Left lung (tissue), 14 donors: ENCODE measurements around the gene STRADB. TPM values are rescaled to one million over a fixed set of nuclear protein-coding genes. Genes with fewer than 3 reads are reported as not detected.

Experiments used
- ATAC-seq: fragments of 200-7000 bp; cut with Tn5 transposase; one replicate; pipeline ENCODE4 v1.9.1; 2020; ENCODE audit warnings: moderate library complexity
- DNase-seq, 4 donors: peaks; one replicate each; pipeline ENCODE4 v3.0.0-alpha.2; 2013 to 2020
- H3K27ac ChIP-seq, 2 donors: fragments of 200-600 bp; sonication (generic) in 1 of 2; one replicate each; pipeline versions ENCODE4 v1.5.0 to v1.8.0; 2020 to 2021
- H3K27me3 ChIP-seq, 2 donors: fragments of 200-600 bp; sonication (generic) in 1 of 2; one replicate each; pipeline versions ENCODE4 v1.5.0 to v1.8.0; 2020 to 2021
- H3K36me3 ChIP-seq, 2 donors: fragments of 200-600 bp; sonication (generic) in 1 of 2; one replicate each; pipeline versions ENCODE4 v1.5.0 to v1.8.0; 2020 to 2021
- H3K4me1 ChIP-seq, 2 donors: fragments of 200-600 bp; one replicate each; pipeline ENCODE4 v1.8.0; 2021
- H3K4me3 ChIP-seq, 2 donors: fragments of 200-600 bp; sonication (generic) in 1 of 2; one replicate each; pipeline versions ENCODE4 v1.5.0 to v1.8.0; 2020 to 2021; ENCODE audit warnings: mild to moderate bottlenecking in 1 of 2
- H3K9me3 ChIP-seq, 2 donors: fragments of 200-600 bp; sonication (generic) in 1 of 2; one replicate each; pipeline versions ENCODE4 v1.5.0 to v1.8.0; 2020 to 2021
- intact Hi-C, 2 donors: fragments of 100-400 bp; cut with DNase I; formaldehyde crosslinking; loops; one replicate each; pipeline versions ENCODE4 v1.11.2 to v1.14.2; 2022
- long read RNA-seq, 12 donors: library from polyadenylated mRNA in 2 of 12; unstranded in 2 of 12; transcript quantifications; one replicate each; pipeline ENCODE4 v2.0.0 and lab custom pipeline, GENCODE V29; 2019 to 2026
- polyA plus RNA-seq, 6 donors: library from polyadenylated mRNA; unstranded; fragments of 120-200 nt; gene quantifications; one replicate each; pipeline ENCODE4 v1.2.1, GENCODE V29; 2013; ENCODE audit not compliant: insufficient read length in 6 of 6
- total RNA-seq, 2 donors: library from RNA; stranded (reverse); fragmentation: NEBNext Ultra II Directional; extraction: Animal tissue kit (Norgen Biotek cat#: 25700); gene quantifications; one replicate each; pipeline ENCODE4 v1.2.1, GENCODE V29; 2021
- TF ChIP-seq, protein P1 (sequence below), 2 donors: fragments of 200-600 bp; sonication (generic) in 1 of 2; IDR thresholded peaks; one replicate each; pipeline versions ENCODE4 v1.5.0 to v1.8.0; 2021; ENCODE audit warnings: antibody characterized with exemption in 2 of 2
- donor health status: DM: no; HTN: yes; CAD: no.
- donor health status: DM: no; HTN: no; CAD: no.

Gene STRADB, protein sequence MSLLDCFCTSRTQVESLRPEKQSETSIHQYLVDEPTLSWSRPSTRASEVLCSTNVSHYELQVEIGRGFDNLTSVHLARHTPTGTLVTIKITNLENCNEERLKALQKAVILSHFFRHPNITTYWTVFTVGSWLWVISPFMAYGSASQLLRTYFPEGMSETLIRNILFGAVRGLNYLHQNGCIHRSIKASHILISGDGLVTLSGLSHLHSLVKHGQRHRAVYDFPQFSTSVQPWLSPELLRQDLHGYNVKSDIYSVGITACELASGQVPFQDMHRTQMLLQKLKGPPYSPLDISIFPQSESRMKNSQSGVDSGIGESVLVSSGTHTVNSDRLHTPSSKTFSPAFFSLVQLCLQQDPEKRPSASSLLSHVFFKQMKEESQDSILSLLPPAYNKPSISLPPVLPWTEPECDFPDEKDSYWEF
- total RNA-seq (10 to 100 TPM; 16.0 to 23.6 TPM), polyA plus RNA-seq (10 to 100 TPM; 42.3 to 54.9 (median 46.4) TPM)
- long read RNA-seq, donor 1, transcript STRADB-201 (12 exons, 2,293 nt), result major isoform, 10 of 11 reads
- long read RNA-seq, donor 1, partial matches to known transcripts, result 0 of 11 reads
- long read RNA-seq, donor 1, other reads (novel, unspliced or antisense), result 0 of 11 reads
- long read RNA-seq, donor 2, transcript STRADB-201 (12 exons, 2,293 nt), result major isoform, 6 of 32 reads
- long read RNA-seq, donor 2, partial matches to known transcripts, result 26 of 32 reads
- long read RNA-seq, donor 2, other reads (novel, unspliced or antisense), result 0 of 32 reads
- long read RNA-seq, donor 3, partial matches to known transcripts, result 0 of 4 reads
- long read RNA-seq, donor 3, other reads (novel, unspliced or antisense), result 0 of 4 reads
- long read RNA-seq, donor 4, transcript STRADB-201 (12 exons, 2,293 nt), result major isoform, 8 of 19 reads
- long read RNA-seq, donor 4, partial matches to known transcripts, result 2 of 19 reads
- long read RNA-seq, donor 4, other reads (novel, unspliced or antisense), result 9 of 19 reads
- long read RNA-seq, donor 5, partial matches to known transcripts, result 0 of 4 reads
- long read RNA-seq, donor 5, other reads (novel, unspliced or antisense), result 0 of 4 reads
- long read RNA-seq, donor 6, transcript STRADB-201 (12 exons, 2,293 nt), result major isoform, 10 of 18 reads
- long read RNA-seq, donor 6, partial matches to known transcripts, result 8 of 18 reads
- long read RNA-seq, donor 6, other reads (novel, unspliced or antisense), result 0 of 18 reads
- long read RNA-seq, donor 7, partial matches to known transcripts, result 0 of 2 reads
- long read RNA-seq, donor 7, other reads (novel, unspliced or antisense), result 0 of 2 reads
- long read RNA-seq, donor 8, partial matches to known transcripts, result 0 of 2 reads
- long read RNA-seq, donor 8, other reads (novel, unspliced or antisense), result 0 of 2 reads
- long read RNA-seq, donor 9, partial matches to known transcripts, result 0 of 1 reads
- long read RNA-seq, donor 9, other reads (novel, unspliced or antisense), result 0 of 1 reads
- long read RNA-seq, donor 10, partial matches to known transcripts, result 1 of 1 reads
- long read RNA-seq, donor 10, other reads (novel, unspliced or antisense), result 0 of 1 reads
- long read RNA-seq, donor 11, transcript STRADB-201 (12 exons, 2,293 nt), result major isoform, 15 of 15 reads
- long read RNA-seq, donor 11, partial matches to known transcripts, result 0 of 15 reads
- long read RNA-seq, donor 11, other reads (novel, unspliced or antisense), result 0 of 15 reads
- long read RNA-seq, donor 12, partial matches to known transcripts, result 21 of 23 reads
- long read RNA-seq, donor 12, other reads (novel, unspliced or antisense), result 0 of 23 reads

DNA sequence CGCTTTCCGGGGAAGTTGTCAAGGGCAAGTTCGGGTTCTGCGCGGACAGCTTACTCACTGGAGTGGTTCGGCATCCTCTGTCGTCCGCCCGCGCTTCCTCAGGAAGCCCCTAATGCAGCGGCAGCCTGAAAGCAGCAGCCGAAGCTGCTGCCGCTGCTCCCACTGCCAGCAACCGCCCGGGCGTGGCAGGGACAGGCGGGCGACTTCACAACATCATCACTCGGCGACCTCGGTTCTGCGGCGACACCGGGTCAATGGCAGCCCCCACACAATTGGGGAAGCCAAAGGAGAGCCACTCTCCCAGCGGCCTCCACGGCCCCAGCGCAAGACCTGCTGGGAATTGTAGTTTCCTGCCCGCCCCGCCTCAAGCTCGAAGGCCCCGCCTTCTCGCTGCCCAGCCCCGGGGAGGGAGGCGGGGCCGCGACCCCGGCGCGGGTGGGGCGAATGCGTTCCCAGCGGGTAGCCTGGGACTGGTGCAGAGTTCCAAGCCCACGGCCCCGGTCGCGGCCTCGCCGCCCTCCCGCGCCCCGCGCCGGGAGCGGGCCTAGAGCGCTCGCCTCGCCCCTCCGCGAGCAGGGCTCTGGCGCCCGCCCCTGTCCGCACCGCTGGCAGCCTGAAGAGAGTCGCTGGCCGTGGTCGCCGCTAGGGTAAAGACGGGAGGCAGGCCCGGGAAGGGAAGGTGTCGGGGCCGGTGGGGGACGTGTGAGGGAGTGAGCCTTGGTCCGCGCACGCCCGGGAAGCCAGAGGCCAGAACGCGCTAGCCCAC is at the start of gene STRADB, which contains the start of gene TRAK2:
Gene STRADB, plus strand, starts transcription at position 449 of the 766 bp plus-strand sequence. CDS start 3,101 bp downstream, outside the sequence.
Gene TRAK2, minus strand, starts transcription at position 167 of the 766 bp plus-strand sequence. CDS start 30,951 bp downstream, outside the sequence.
- peak within 1 kb of the TSS; percentile 90 to 91 for H3K4me3 ChIP-seq
- H3K4me1 ChIP-seq, result peaks cover 4 to 49% of the 10 kb centered on the region in 2 donors
- peak; percentile 94 to 98 (median 96) for DNase-seq
- peaks cover 0 to 5% of the 10 kb centered on the region in 2 donors for H3K27me3 ChIP-seq
- H3K9me3 ChIP-seq, result no peaks in the 10 kb centered on the region
- peak within 1 kb of the TSS; percentile 93 to 94 for H3K27ac ChIP-seq
- TF ChIP-seq, protein P1, sequence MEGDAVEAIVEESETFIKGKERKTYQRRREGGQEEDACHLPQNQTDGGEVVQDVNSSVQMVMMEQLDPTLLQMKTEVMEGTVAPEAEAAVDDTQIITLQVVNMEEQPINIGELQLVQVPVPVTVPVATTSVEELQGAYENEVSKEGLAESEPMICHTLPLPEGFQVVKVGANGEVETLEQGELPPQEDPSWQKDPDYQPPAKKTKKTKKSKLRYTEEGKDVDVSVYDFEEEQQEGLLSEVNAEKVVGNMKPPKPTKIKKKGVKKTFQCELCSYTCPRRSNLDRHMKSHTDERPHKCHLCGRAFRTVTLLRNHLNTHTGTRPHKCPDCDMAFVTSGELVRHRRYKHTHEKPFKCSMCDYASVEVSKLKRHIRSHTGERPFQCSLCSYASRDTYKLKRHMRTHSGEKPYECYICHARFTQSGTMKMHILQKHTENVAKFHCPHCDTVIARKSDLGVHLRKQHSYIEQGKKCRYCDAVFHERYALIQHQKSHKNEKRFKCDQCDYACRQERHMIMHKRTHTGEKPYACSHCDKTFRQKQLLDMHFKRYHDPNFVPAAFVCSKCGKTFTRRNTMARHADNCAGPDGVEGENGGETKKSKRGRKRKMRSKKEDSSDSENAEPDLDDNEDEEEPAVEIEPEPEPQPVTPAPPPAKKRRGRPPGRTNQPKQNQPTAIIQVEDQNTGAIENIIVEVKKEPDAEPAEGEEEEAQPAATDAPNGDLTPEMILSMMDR (IDR thresholded peaks at IDR 0.05), result peak in 1 of 2 donors; percentile 48
- peak; percentile 99 for ATAC-seq
- intact Hi-C loops, result no loop called here
- H3K36me3 ChIP-seq, result no peaks in the 10 kb centered on the region

DNA sequence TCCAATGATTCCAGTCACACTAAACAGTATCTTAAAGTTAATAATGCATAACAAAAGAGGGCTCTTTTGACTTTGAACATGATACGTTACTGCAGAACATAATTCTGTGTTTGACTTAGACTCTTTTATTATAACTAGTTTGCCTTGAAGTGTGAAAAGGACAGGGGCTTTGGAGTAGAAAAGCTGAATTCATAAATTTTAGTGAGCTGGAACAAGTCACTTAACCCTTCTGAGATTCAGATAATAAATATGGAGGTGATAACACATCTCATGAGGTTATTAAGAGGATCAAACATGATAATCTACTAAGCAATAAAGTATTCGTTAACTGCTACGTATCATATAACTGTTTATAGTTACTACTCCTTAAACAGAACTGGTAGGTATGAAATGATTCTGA is 49.7 kb upstream of the STRADB start:
- intact Hi-C loops, result no loop called here
- ATAC-seq, result no peak
- TF ChIP-seq, protein P1 (IDR thresholded peaks at IDR 0.05), result no peak
- Histone ChIP-seq H3K27me3 (no peaks in the 10 kb centered on the region), H3K4me1 (peaks cover 4 to 48% of the 10 kb centered on the region in 2 donors), H3K27ac (no peak overlapping the region), H3K4me3 (no peak overlapping the region), H3K9me3 (no peaks in the 10 kb centered on the region), H3K36me3 (peaks cover 0 to 21% of the 10 kb centered on the region in 2 donors)
- no peak for DNase-seq

DNA sequence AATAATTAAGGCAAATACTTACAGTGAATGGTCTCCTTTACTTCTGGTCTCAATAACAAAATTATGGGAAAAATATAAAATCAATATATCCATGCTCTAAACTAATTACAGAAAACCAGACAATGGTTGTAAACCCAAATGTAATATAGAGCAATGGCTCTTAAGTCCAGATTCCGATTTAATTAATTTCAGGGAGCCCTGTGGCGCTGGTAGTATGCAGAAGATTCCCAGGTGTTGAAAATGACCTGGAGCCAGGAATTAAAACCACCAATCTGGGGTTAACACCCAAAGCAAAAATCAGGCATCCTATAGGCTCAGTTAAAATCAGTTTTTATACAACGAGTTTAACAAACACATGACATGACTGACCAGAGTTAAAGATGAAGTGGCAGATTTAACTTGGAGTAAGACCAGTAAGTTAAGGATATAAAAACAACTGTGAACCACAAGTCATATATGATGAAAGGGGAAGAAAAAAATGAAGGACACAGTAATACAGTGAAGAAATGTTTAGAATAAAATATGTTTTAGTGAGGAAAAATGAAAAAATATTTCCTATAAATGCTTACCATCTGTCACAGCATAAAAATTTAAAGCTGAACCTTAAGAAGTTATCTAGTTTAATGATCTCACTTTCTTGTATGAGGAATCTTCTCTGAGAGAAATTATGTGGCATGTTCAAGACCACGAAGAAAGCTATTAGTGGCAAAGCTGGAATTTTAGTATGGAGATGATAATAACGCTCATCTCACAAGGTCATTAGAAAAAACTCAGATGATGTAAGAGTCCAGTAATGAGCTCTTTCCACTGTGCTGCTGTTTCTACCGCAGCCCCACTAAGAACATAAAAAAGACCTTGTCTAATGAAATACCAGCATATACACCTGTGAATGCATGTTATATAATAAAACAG is 48.6 kb upstream of the STRADB start:
- H3K27me3 ChIP-seq, result no peaks in the 10 kb centered on the region
- DNase-seq (peak in 1 of 4 donors; percentile 49), ATAC-seq (no peak)
- H3K4me1 ChIP-seq, result peaks cover 4 to 52% of the 10 kb centered on the region in 2 donors
- H3K36me3 ChIP-seq, result peaks cover 0 to 10% of the 10 kb centered on the region in 2 donors
- no peaks in the 10 kb centered on the region for H3K9me3 ChIP-seq
- H3K4me3 ChIP-seq, result no peak overlapping the region
- TF ChIP-seq, protein P1 (IDR thresholded peaks at IDR 0.05), result no peak
- intact Hi-C loops, result no loop called here
- H3K27ac ChIP-seq, result no peak overlapping the region
